Measurements from ENCODE around the gene BBS12.

The BBS12 gene

GRCh38 chr4:122705009-122705408 is 27.5 kb upstream of the BBS12 start:
- no peak for DNase-seq (ENCODE audit: low spot score)
- H3K36me3 Mint-ChIP-seq (ENCODE audit: low read depth), result no peaks in the 10 kb centered on the region

DNA sequence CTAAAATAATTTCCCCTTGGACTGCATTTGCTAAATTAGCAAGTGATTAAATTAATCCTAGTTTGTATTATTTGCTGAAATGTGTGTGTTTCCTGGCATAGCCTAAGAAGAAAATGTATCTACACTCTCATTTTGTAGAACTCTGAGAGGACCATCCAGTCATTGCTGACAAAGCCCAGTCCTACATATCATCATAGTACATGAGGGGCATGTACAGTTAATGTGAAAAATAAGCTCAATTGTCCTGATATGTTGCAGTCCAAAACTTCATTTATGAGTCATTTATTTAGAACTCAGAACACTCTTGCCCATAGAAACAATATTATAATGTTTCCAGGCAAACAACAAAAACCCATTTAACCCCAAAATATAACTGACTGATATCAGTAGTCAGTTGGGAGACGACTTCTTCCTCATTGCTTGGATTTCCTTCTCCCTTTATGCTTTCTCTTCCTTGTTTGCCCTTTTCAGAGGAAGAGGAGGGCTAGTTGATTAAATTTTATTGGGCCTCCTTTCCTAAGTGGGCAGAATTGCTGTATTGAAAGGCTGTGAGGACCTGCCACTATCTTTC is 26.9 kb upstream of the BBS12 start:
- peak overlapping the region; percentile 73 for H3K27ac Mint-ChIP-seq
- H3K9me3 Mint-ChIP-seq, result no peaks in the 10 kb centered on the region
- no peaks in the 10 kb centered on the region for H3K27me3 Mint-ChIP-seq (ENCODE audit: low read depth)
- peak overlapping the region; percentile 57 for H3K4me3 Mint-ChIP-seq
- no peak for DNase-seq (ENCODE audit: low spot score)
- H3K4me1 Mint-ChIP-seq (ENCODE audit: low read depth), result peaks cover 56% of the 10 kb centered on the region
- no peaks in the 10 kb centered on the region for H3K36me3 Mint-ChIP-seq (ENCODE audit: low read depth)

More at GRCh38 chr4:122705009-122705408, 27.5 kb upstream of the BBS12 start:
- no peaks in the 10 kb centered on the region for H3K27me3 Mint-ChIP-seq (ENCODE audit: low read depth)
- peaks cover 55% of the 10 kb centered on the region for H3K4me1 Mint-ChIP-seq (ENCODE audit: low read depth)
- H3K9me3 Mint-ChIP-seq, result no peaks in the 10 kb centered on the region
- H3K4me3 Mint-ChIP-seq, result peak overlapping the region; percentile 1
- H3K27ac Mint-ChIP-seq, result peak overlapping the region; percentile 52

- H3K27me3 Mint-ChIP-seq (ENCODE audit: low read depth), result peaks cover 2% of the 10 kb centered on the region
- H3K36me3 Mint-ChIP-seq (ENCODE audit: low read depth), result no peaks in the 10 kb centered on the region
- peaks cover 57% of the 10 kb centered on the region for H3K4me1 Mint-ChIP-seq (ENCODE audit: low read depth)
- no peak for DNase-seq (ENCODE audit: low spot score)
- H3K27ac Mint-ChIP-seq, result no peak overlapping the region
- H3K9me3 Mint-ChIP-seq, result no peaks in the 10 kb centered on the region
- peak overlapping the region; percentile 57 for H3K4me3 Mint-ChIP-seq
These were observed 26.0 kb upstream of the BBS12 start for GRCh38 chr4:122706511-122706910.

GRCh38 chr4:122707497-122707896 is 25.0 kb upstream of the BBS12 start:
- no peak for DNase-seq (ENCODE audit: low spot score)
- peak overlapping the region; percentile 86 for H3K27ac Mint-ChIP-seq
- peaks cover 56% of the 10 kb centered on the region for H3K4me1 Mint-ChIP-seq (ENCODE audit: low read depth)
- H3K4me3 Mint-ChIP-seq, result peak overlapping the region; percentile 55
- H3K9me3 Mint-ChIP-seq, result no peaks in the 10 kb centered on the region
- H3K36me3 Mint-ChIP-seq (ENCODE audit: low read depth), result no peaks in the 10 kb centered on the region
- H3K27me3 Mint-ChIP-seq (ENCODE audit: low read depth), result peaks cover 2% of the 10 kb centered on the region

- H3K36me3 Mint-ChIP-seq (ENCODE audit: low read depth), result no peaks in the 10 kb centered on the region
- peaks cover 2% of the 10 kb centered on the region for H3K27me3 Mint-ChIP-seq (ENCODE audit: low read depth)
- no peak overlapping the region for H3K4me3 Mint-ChIP-seq
- peaks cover 55% of the 10 kb centered on the region for H3K4me1 Mint-ChIP-seq (ENCODE audit: low read depth)
- no peaks in the 10 kb centered on the region for H3K9me3 Mint-ChIP-seq
- H3K27ac Mint-ChIP-seq, result no peak overlapping the region
- no peak for DNase-seq (ENCODE audit: low spot score)
These were observed 23.3 kb upstream of the BBS12 start for GRCh38 chr4:122709236-122709635.

DNA sequence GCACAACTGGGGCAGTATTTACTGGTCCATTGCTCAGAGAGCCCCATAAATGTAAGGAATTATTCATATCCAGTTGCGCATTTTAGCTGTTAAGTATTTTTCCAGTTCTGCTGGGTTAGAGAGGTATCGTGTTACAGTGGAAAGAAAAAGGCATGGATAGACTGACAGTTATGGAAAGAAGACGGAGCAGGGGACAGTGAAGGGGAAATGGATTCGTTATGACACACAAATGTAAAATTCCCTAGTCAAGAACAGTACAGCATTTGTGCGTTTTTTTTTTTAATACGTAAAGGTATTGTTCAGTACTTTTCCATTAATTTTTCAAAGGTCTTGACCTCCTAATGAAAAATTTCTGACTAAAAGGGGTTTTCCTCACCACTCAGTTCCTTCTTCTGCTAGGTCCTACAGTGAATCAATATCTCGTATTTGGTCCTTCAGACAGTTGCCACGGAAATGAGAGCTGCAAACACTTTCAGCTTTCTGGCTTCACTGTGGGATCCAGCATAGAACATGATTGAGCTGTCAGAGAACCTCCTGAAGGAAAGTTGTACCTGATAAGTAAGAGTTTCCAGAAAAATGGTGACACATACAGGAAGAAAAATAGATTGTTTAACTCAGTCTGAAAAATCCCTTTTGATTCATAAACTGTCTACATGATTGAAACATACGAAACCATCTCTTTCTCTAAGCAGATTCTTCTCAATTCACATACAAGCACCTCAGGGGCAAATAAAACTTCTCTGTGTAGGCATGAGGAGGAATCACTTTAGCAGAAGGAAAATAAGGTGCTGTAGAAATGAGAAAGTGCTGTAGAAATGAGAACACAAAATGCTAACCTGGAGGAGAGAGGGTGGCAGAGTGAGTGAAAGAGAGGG is 21.8 kb upstream of the BBS12 start:
- no peaks in the 10 kb centered on the region for H3K36me3 Mint-ChIP-seq (ENCODE audit: low read depth)
- peak; percentile 70 for DNase-seq (ENCODE audit: low spot score)
- H3K9me3 Mint-ChIP-seq, result no peaks in the 10 kb centered on the region
- peak overlapping the region; percentile 75 for H3K4me3 Mint-ChIP-seq
- peaks cover 2% of the 10 kb centered on the region for H3K27me3 Mint-ChIP-seq (ENCODE audit: low read depth)
- peaks cover 49% of the 10 kb centered on the region for H3K4me1 Mint-ChIP-seq (ENCODE audit: low read depth)
- H3K27ac Mint-ChIP-seq, result peak overlapping the region; percentile 78

DNA sequence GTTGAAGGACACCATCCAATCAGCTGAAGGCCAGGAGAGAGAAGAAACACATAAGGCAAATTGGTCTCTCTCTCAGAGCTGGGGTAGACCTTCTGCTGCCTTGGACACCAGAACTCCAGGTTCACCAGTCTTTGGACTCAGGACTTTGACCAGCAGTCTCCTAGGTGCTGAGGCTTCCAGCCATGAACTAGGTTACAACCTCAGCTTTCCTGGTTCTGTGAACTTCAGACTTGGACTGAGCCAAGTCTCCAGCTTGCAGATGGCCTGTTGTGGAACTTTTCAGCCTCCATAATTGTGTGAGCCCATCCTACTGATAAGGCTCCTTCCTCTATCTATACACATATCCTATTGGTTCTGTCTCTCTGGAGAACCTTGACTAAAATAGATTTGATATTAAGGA is 20.6 kb upstream of the BBS12 start:
- Mint-ChIP-seq H3K4me1 (ENCODE audit: low read depth) (peaks cover 46% of the 10 kb centered on the region), H3K27ac (peak overlapping the region; percentile 53), H3K4me3 (no peak overlapping the region), H3K36me3 (ENCODE audit: low read depth) (no peaks in the 10 kb centered on the region), H3K9me3 (no peaks in the 10 kb centered on the region), H3K27me3 (ENCODE audit: low read depth) (peaks cover 2% of the 10 kb centered on the region)
- DNase-seq (ENCODE audit: low spot score), result no peak

DNA sequence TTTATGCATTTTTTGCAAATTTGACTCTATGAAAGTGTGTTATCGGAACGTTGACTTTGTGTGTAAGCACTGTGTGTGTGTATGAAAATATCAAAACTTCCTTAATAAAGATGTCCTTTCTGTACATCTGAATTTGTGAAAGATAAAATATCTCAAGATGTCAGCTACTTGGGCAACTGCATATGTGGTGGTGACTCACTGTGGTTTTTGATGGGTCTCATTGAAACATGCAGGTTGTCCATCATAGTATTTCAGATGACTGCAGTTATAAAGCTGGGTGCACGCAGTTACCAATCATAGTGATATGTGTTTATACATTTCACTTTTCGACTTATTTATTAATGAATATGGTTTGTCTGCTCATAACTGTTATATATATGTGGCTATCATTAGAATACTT is 19.7 kb upstream of the BBS12 start:
- peaks cover 2% of the 10 kb centered on the region for H3K27me3 Mint-ChIP-seq (ENCODE audit: low read depth)
- no peak overlapping the region for H3K27ac Mint-ChIP-seq
- H3K9me3 Mint-ChIP-seq, result no peaks in the 10 kb centered on the region
- DNase-seq (ENCODE audit: low spot score), result no peak
- peaks cover 43% of the 10 kb centered on the region for H3K4me1 Mint-ChIP-seq (ENCODE audit: low read depth)
- H3K4me3 Mint-ChIP-seq, result no peak overlapping the region
- H3K36me3 Mint-ChIP-seq (ENCODE audit: low read depth), result no peaks in the 10 kb centered on the region

GRCh38 chr4:122715221-122715620 is 17.3 kb upstream of the BBS12 start:
- Mint-ChIP-seq H3K27me3 (ENCODE audit: low read depth) (peaks cover 2% of the 10 kb centered on the region), H3K4me1 (ENCODE audit: low read depth) (peaks cover 36% of the 10 kb centered on the region), H3K27ac (peak overlapping the region; percentile 72), H3K36me3 (ENCODE audit: low read depth) (no peaks in the 10 kb centered on the region), H3K4me3 (peak overlapping the region; percentile 60), H3K9me3 (no peaks in the 10 kb centered on the region)
- peak; percentile 19 for DNase-seq (ENCODE audit: low spot score)

DNA sequence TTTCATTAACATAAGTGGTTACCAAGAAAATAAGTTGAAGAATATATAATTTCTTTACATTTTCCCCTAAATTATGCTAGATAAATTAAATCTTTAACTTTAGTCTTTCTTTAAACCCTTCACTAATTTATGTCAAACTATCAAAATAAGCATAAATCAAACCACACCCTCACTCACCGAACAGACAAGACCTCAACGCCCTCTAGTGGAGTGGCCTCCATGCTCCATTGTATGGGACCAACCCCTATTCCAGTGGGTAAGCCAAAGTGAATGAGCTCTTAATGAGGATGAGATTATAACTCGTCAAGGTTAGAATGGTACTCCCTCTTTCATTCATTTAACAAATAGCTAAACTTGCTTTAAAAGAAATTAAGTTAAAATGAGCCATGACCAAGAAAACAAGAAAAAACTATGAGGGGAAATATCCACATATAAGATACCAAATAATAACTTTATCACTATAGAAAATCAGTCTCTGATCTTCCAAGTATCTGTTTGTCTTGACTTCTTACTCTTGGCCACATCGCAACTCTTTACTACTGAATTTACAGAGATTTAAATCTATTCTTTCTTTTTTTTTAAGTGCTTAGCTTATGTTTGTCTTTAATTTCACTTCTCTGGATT is 15.6 kb upstream of the BBS12 start:
- H3K4me1 Mint-ChIP-seq (ENCODE audit: low read depth), result peaks cover 23% of the 10 kb centered on the region
- DNase-seq (ENCODE audit: low spot score), result peak; percentile 60
- H3K4me3 Mint-ChIP-seq, result no peak overlapping the region
- no peaks in the 10 kb centered on the region for H3K27me3 Mint-ChIP-seq (ENCODE audit: low read depth)
- H3K36me3 Mint-ChIP-seq (ENCODE audit: low read depth), result no peaks in the 10 kb centered on the region
- no peaks in the 10 kb centered on the region for H3K9me3 Mint-ChIP-seq
- no peak overlapping the region for H3K27ac Mint-ChIP-seq

GRCh38 chr4:122718281-122718680 is 14.2 kb upstream of the BBS12 start:
- Mint-ChIP-seq H3K9me3 (no peaks in the 10 kb centered on the region), H3K4me3 (no peak overlapping the region), H3K4me1 (ENCODE audit: low read depth) (peaks cover 17% of the 10 kb centered on the region), H3K27ac (no peak overlapping the region), H3K36me3 (ENCODE audit: low read depth) (no peaks in the 10 kb centered on the region), H3K27me3 (ENCODE audit: low read depth) (no peaks in the 10 kb centered on the region)
- DNase-seq (ENCODE audit: low spot score), result no peak

- H3K4me3 Mint-ChIP-seq, result no peak overlapping the region
- DNase-seq (ENCODE audit: low spot score), result no peak
- no peaks in the 10 kb centered on the region for H3K36me3 Mint-ChIP-seq (ENCODE audit: low read depth)
- H3K9me3 Mint-ChIP-seq, result no peaks in the 10 kb centered on the region
- H3K27ac Mint-ChIP-seq, result no peak overlapping the region
- no peaks in the 10 kb centered on the region for H3K4me1 Mint-ChIP-seq (ENCODE audit: low read depth)
- peaks cover 3% of the 10 kb centered on the region for H3K27me3 Mint-ChIP-seq (ENCODE audit: low read depth)
These were observed 10.2 kb upstream of the BBS12 start for GRCh38 chr4:122722256-122722655.

- peaks cover 3% of the 10 kb centered on the region for H3K27me3 Mint-ChIP-seq (ENCODE audit: low read depth)
- H3K36me3 Mint-ChIP-seq (ENCODE audit: low read depth), result no peaks in the 10 kb centered on the region
- no peak overlapping the region for H3K4me3 Mint-ChIP-seq
- peaks cover 14% of the 10 kb centered on the region for H3K4me1 Mint-ChIP-seq (ENCODE audit: low read depth)
- no peak for DNase-seq (ENCODE audit: low spot score)
- H3K9me3 Mint-ChIP-seq, result no peaks in the 10 kb centered on the region
- H3K27ac Mint-ChIP-seq, result no peak overlapping the region
These were observed 3.6 kb upstream of the BBS12 start for GRCh38 chr4:122728856-122729255.

DNA sequence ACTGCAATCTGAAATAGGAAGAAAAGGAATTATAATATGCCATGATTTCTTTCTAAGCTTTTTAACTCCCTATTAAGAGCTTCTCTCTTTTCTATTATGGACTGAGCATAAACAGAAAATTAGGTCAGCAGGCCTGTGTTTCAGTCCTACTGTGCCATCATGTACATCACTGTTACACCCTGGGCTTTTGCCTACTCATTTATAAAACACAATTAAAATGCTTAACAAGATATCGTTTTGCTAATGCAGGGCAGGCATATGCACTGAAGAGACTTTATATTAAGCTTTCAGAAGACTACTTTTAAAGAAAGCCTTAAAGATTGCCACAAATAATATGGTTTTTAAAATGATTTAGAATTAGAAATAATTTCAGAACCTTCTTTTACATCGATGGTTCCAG is 828 bp upstream of the BBS12 start:
- Mint-ChIP-seq H3K9me3 (no peaks in the 10 kb centered on the region), H3K27me3 (ENCODE audit: low read depth) (no peaks in the 10 kb centered on the region), H3K4me3 (peak overlapping the region; percentile 96), H3K4me1 (ENCODE audit: low read depth) (peaks cover 14% of the 10 kb centered on the region), H3K27ac (peak overlapping the region; percentile 28), H3K36me3 (ENCODE audit: low read depth) (peaks cover 1% of the 10 kb centered on the region)
- DNase-seq (ENCODE audit: low spot score), result no peak

Data from T-helper 2 cell treated with Interferon-gamma antibody and Interleukin-4, amounts not matched to agents 5 μg/mL and 100 μg/mL, for 36 hours (primary cell).